HEK293 (cell line): ENCODE data around the gene MRPS31.

Experiments used
- CTCF ChIA-PET: fragments of 350-600 bp; formaldehyde crosslinking; extraction: SDS; loops from one replicate; lab custom pipeline; 2021; ENCODE audit warnings: antibody characterized with exemption; lab: Yijun Ruan, JAX
- POLR2A ChIA-PET: fragments of 300-600 bp; formaldehyde crosslinking; extraction: SDS; loops from one replicate; lab custom pipeline; 2020; ENCODE audit warnings: antibody characterized with exemption, inconsistent platforms; lab: Yijun Ruan, JAX
- H3K27ac ChIP-seq: fragments of 200-500 bp; sonication (Bioruptor generic); 2 replicates; pipeline ENCODE4 v1.5.1; 2014; ENCODE audit warnings: low read depth, low read length, control low read depth, inconsistent platforms; ENCODE audit errors: extremely low read depth
- H3K36me3 ChIP-seq, 2 experiments: fragments of 200-500 bp in 1 of 2; sonication (Bioruptor generic) in 1 of 2; 1 replicate in 1 of 2; 2 replicates in 1 of 2; pipeline ENCODE4 v1.5.1; 2014 to 2017; ENCODE audit warnings: inconsistent platforms in 2 of 2, low read length in 2 of 2; ENCODE audit not compliant: control insufficient read depth in 2 of 2, insufficient read depth in 1 of 2
- H3K4me1 ChIP-seq: fragments of 200-500 bp; sonication (Bioruptor generic); 2 replicates; pipeline ENCODE4 v1.5.1; 2014; ENCODE audit warnings: mild to moderate bottlenecking, low read length, inconsistent platforms; ENCODE audit not compliant: control insufficient read depth, insufficient read depth
- H3K4me3 ChIP-seq: 2 replicates; pipeline ENCODE4 v1.5.1; 2011; ENCODE audit warnings: low read depth, mild to moderate bottlenecking, control low read depth, low read length, moderate library complexity
- H3K9me3 ChIP-seq: fragments of 200-500 bp; sonication (Bioruptor generic); 2 replicates; pipeline ENCODE4 v1.5.1; 2014; ENCODE audit warnings: low read depth, low read length, inconsistent platforms; ENCODE audit not compliant: control insufficient read depth, insufficient read depth
- ATF2 ChIP-seq: fragments of 450-650 bp; formaldehyde crosslinking; IDR thresholded peaks from 2 replicates; pipeline ENCODE4 v1.5.1; 2016; ENCODE audit warnings: missing biosample characterization, missing genetic modification characterization, low read depth
- GFI1B ChIP-seq: fragments of 450-650 bp; formaldehyde crosslinking; IDR thresholded peaks from 2 replicates; pipeline ENCODE4 v1.5.1; 2016; ENCODE audit warnings: missing biosample characterization, missing genetic modification characterization
- GLIS1 ChIP-seq: fragments of 450-650 bp; formaldehyde crosslinking; IDR thresholded peaks from 2 replicates; pipeline ENCODE4 v1.5.1; 2016; ENCODE audit warnings: missing biosample characterization, missing genetic modification characterization
- KLF1 ChIP-seq: fragments of 450-650 bp; formaldehyde crosslinking; IDR thresholded peaks from 2 replicates; pipeline ENCODE4 v1.5.1; 2016; ENCODE audit warnings: missing biosample characterization, missing genetic modification characterization
- PRDM1 ChIP-seq: fragments of 450-650 bp; formaldehyde crosslinking; IDR thresholded peaks from 2 replicates; pipeline ENCODE4; 2016; ENCODE audit warnings: missing biosample characterization, missing genetic modification characterization
- ZBTB48 ChIP-seq: fragments of 450-650 bp; formaldehyde crosslinking; IDR thresholded peaks from 2 replicates; pipeline ENCODE4 v1.5.1; 2016; ENCODE audit warnings: missing biosample characterization, missing genetic modification characterization
- ZFP69B ChIP-seq: fragments of 450-650 bp; formaldehyde crosslinking; IDR thresholded peaks from 2 replicates; pipeline ENCODE4 v1.5.1; 2016; ENCODE audit warnings: missing biosample characterization, missing genetic modification characterization
- ZNF202 ChIP-seq: fragments of 450-650 bp; formaldehyde crosslinking; IDR thresholded peaks from 2 replicates; pipeline ENCODE4 v1.5.1; 2016; ENCODE audit warnings: missing biosample characterization, missing genetic modification characterization, borderline replicate concordance
- ZNF214 ChIP-seq: fragments of 450-650 bp; formaldehyde crosslinking; IDR thresholded peaks from 2 replicates; pipeline ENCODE4 v1.5.1; 2017; ENCODE audit warnings: missing biosample characterization, mild to moderate bottlenecking, missing genetic modification characterization, borderline replicate concordance
- ZNF529 ChIP-seq: fragments of 450-650 bp; formaldehyde crosslinking; IDR thresholded peaks from 2 replicates; pipeline ENCODE4 v1.5.1; 2017; ENCODE audit warnings: missing genetic modification characterization, missing biosample characterization; ENCODE audit not compliant: insufficient replicate concordance
- ZNF549 ChIP-seq: fragments of 450-650 bp; IDR thresholded peaks from 2 replicates; pipeline ENCODE4 v1.5.1; 2018; ENCODE audit warnings: missing biosample characterization, missing genetic modification characterization, mild to moderate bottlenecking, inconsistent platforms, moderate library complexity
- ZNF571 ChIP-seq: fragments of 450-650 bp; formaldehyde crosslinking; IDR thresholded peaks from 2 replicates; pipeline ENCODE4 v1.5.0; 2017; ENCODE audit warnings: missing biosample characterization, missing genetic modification characterization
- ZNF629 ChIP-seq: fragments of 450-650 bp; formaldehyde crosslinking; IDR thresholded peaks from 2 replicates; pipeline ENCODE4 v1.5.1; 2017; ENCODE audit warnings: missing biosample characterization, missing genetic modification characterization
- ZNF76 ChIP-seq: fragments of 450-650 bp; formaldehyde crosslinking; IDR thresholded peaks from 2 replicates; pipeline ENCODE4; 2016; ENCODE audit warnings: low read depth, missing biosample characterization, missing genetic modification characterization, borderline replicate concordance
- ZNF791 ChIP-seq: fragments of 450-650 bp; formaldehyde crosslinking; IDR thresholded peaks from 2 replicates; pipeline ENCODE4 v1.5.1; 2016; ENCODE audit warnings: missing biosample characterization, missing genetic modification characterization
- ZNF837 ChIP-seq: fragments of 450-650 bp; formaldehyde crosslinking; IDR thresholded peaks from 2 replicates; pipeline ENCODE4 v1.5.1; 2016; ENCODE audit warnings: missing biosample characterization, missing genetic modification characterization
- TF ChIP-seq, protein P1 (sequence below): fragments of 450-650 bp; IDR thresholded peaks from 2 replicates; pipeline ENCODE4 v1.5.1; 2018; ENCODE audit warnings: missing biosample characterization, missing genetic modification characterization
- TF ChIP-seq, protein P2 (sequence below): fragments of 450-650 bp; formaldehyde crosslinking; IDR thresholded peaks from 2 replicates; pipeline ENCODE4 v1.5.1; 2016; ENCODE audit warnings: missing biosample characterization, missing genetic modification characterization
- TF ChIP-seq, protein P3 (sequence below): sonication (generic); formaldehyde crosslinking; IDR thresholded peaks from 2 replicates; pipeline ENCODE4 v1.8.1; 2022; ENCODE audit warnings: mild to moderate bottlenecking, moderate library complexity, missing genetic modification reagents

MRPS31 gene

DNA sequence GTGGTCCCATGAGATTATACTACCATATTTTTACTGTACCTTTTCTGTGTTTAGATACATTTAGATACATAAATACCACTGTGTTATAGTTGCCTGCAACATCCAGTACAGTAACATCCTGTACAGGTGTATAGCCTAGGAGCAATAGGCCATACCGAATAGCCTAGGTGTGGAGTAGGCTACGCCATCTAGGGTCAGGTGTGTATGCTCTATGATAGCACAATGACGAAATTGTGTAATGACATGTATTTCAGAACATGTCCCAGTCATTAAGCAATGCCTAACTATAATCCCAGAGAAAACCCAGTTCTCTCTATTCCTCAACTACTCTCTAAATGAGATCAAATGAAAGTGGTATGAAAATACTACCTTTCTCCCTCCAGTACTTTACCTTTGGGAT lies 22.3 kb upstream of the MRPS31 start:
- no peak overlapping the region for H3K27ac ChIP-seq
- H3K4me3 ChIP-seq: no peak overlapping the region
- no peaks in the 10 kb centered on the region for H3K4me1 ChIP-seq
- CTCF ChIA-PET: no interaction called here
- TF ChIP-seq KLF1 (tag by site-specific recombination) (no peak), PRDM1 (0 out of 2 replicates have a peak, but pooled peaks have one; percentile 36), ZNF837 (tag by site-specific recombination) (no peak), ZNF791 (no peak)
- TF ChIP-seq, protein P1, sequence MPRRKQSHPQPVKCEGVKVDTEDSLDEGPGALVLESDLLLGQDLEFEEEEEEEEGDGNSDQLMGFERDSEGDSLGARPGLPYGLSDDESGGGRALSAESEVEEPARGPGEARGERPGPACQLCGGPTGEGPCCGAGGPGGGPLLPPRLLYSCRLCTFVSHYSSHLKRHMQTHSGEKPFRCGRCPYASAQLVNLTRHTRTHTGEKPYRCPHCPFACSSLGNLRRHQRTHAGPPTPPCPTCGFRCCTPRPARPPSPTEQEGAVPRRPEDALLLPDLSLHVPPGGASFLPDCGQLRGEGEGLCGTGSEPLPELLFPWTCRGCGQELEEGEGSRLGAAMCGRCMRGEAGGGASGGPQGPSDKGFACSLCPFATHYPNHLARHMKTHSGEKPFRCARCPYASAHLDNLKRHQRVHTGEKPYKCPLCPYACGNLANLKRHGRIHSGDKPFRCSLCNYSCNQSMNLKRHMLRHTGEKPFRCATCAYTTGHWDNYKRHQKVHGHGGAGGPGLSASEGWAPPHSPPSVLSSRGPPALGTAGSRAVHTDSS: no peak
- H3K36me3 ChIP-seq: peaks cover 0 to 23% of the 10 kb centered on the region in 2 experiments; a peak in 1 of 3 replicates
- no peaks in the 10 kb centered on the region for H3K9me3 ChIP-seq
- POLR2A ChIA-PET: no interaction called here

DNA sequence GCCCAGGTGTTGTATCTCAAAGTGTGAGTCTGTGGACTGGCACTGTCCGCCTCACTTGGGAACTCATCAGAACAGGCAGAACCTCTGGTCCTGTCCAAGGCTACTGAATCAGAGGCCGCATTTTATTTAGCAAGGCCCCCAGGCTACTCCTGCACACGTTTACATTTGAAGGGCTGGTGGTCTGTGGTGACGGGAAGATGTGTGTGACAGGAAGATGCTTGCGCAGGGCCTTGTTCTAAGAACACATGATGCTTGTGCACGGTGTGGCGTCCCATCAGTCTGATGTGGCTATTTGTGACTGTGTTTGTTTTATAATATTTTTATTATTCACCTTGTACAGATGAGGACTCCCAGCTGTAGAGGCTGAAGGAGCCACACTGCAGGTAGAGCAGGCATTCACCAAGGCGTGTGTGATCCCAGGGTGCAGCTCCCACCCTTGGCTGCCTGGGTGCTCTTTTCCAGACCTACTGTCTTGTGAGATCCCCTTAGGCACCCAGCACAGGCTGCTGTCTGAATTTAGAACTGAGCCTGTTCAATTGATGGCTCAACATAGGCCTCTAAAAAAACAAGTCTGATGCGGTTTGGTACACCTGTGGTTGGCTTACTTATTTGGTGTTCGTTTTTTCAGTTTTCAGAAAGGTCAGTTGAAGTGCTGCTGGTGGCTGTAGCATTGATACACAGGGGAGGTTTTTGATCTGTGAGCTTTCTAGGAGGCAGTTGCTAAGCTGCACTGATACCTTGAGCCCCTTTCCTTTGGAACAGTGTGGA lies 21.5 kb upstream of the MRPS31 start:
- Histone ChIP-seq H3K4me3 (no peak overlapping the region), H3K9me3 (no peaks in the 10 kb centered on the region), H3K36me3 (peaks cover 0 to 23% of the 10 kb centered on the region in 2 experiments; a peak in 1 of 3 replicates), H3K27ac (no peak overlapping the region), H3K4me1 (no peaks in the 10 kb centered on the region)
- ChIA-PET POLR2A (no interaction called here), CTCF (no interaction called here)
- TF ChIP-seq, protein P2, sequence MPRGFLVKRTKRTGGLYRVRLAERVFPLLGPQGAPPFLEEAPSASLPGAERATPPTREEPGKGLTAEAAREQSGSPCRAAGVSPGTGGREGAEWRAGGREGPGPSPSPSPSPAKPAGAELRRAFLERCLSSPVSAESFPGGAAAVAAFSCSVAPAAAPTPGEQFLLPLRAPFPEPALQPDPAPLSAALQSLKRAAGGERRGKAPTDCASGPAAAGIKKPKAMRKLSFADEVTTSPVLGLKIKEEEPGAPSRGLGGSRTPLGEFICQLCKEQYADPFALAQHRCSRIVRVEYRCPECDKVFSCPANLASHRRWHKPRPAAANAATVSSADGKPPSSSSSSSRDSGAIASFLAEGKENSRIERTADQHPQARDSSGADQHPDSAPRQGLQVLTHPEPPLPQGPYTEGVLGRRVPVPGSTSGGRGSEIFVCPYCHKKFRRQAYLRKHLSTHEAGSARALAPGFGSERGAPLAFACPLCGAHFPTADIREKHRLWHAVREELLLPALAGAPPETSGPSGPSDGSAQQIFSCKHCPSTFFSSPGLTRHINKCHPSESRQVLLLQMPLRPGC (tag by site-specific recombination): no peak
- TF ChIP-seq ZNF214 (tag by site-specific recombination): no peak
- TF ChIP-seq ZNF76 (tag by site-specific recombination): no peak
- no peak for TF ChIP-seq ZNF571 (tag by site-specific recombination)
- no peak for TF ChIP-seq ATF2
- no peak for TF ChIP-seq GFI1B (tag by site-specific recombination)
- TF ChIP-seq, protein P3, sequence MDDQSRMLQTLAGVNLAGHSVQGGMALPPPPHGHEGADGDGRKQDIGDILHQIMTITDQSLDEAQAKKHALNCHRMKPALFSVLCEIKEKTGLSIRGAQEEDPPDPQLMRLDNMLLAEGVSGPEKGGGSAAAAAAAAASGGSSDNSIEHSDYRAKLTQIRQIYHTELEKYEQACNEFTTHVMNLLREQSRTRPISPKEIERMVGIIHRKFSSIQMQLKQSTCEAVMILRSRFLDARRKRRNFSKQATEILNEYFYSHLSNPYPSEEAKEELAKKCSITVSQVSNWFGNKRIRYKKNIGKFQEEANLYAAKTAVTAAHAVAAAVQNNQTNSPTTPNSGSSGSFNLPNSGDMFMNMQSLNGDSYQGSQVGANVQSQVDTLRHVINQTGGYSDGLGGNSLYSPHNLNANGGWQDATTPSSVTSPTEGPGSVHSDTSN (CRISPR knock-in tag): no peak
- TF ChIP-seq ZFP69B (tag by site-specific recombination): no peak
- TF ChIP-seq ZNF529 (tag by site-specific recombination): no peak
- no peak for TF ChIP-seq ZNF629 (tag by site-specific recombination)
- TF ChIP-seq PRDM1: no peak
- TF ChIP-seq ZNF549: no peak
- no peak for TF ChIP-seq ZNF202 (tag by site-specific recombination)
- TF ChIP-seq ZBTB48: no peak
- no peak for TF ChIP-seq GLIS1 (tag by site-specific recombination)
- TF ChIP-seq KLF1 (tag by site-specific recombination): no peak
